KBM-7 (cell line): ENCODE results near the gene SCO2.
"Not testable (repeated sequence)": the region's sequence is repeated elsewhere in the genome, so short reads cannot be mapped to it uniquely, and the experiment has no call there.

ENCODE experiments used
- DNase-seq: peaks from one replicate; pipeline ENCODE4 v3.0.0-alpha.2; 2015
- in situ Hi-C: fragments of 300-500 bp; cut with MboI; formaldehyde crosslinking; loops from 2 replicates; pipeline ENCODE4 v1.14.3; 2020; ENCODE audit warnings: low sequenced_read_pairs, low pct_unique_long_range_greater_than_20kb, mixed read lengths

Gene SCO2

GRCh38 chr22:50523806-50524675 lies 1.4 kb downstream of the SCO2 start:
- in situ Hi-C loops = no loop called here
- no peak for DNase-seq

- in situ Hi-C loops = no loop called here
- DNase-seq = no peak
These were observed 2.0 kb downstream of the SCO2 start for GRCh38 chr22:50523458-50523805.

- in situ Hi-C loops = no loop called here
- DNase-seq = no peak
These were observed 2.5 kb downstream of the SCO2 start for GRCh38 chr22:50522806-50523438.

GRCh38 chr22:50522208-50522805 lies 3.1 kb downstream of the SCO2 start:
- no peak for DNase-seq
- in situ Hi-C loops = no loop called here

- no peak for DNase-seq
- in situ Hi-C loops = no loop called here
These were observed 3.7 kb downstream of the SCO2 start for GRCh38 chr22:50521710-50522109.

- in situ Hi-C loops = no loop called here
- DNase-seq = no peak
These were observed 4.5 kb downstream of the SCO2 start for GRCh38 chr22:50520826-50521453.

- in situ Hi-C loops, DNase-seq: not testable (repeated sequence)
These were observed 5.2 kb downstream of the SCO2 start for GRCh38 chr22:50520184-50520583.

- in situ Hi-C loops = no loop called here
- DNase-seq = no peak
These were observed 6.2 kb downstream of the SCO2 start for GRCh38 chr22:50519151-50519550.

- no peak for DNase-seq
- in situ Hi-C loops = no loop called here
These were observed 6.8 kb downstream of the SCO2 start for GRCh38 chr22:50518606-50519005.

GRCh38 chr22:50517495-50518260 lies 7.7 kb downstream of the SCO2 start:
- DNase-seq = no peak
- in situ Hi-C loops = no loop called here

GRCh38 chr22:50516891-50517290 lies 8.5 kb downstream of the SCO2 start:
- in situ Hi-C loops = no loop called here
- no peak for DNase-seq

- no peak for DNase-seq
- in situ Hi-C loops = no loop called here
These were observed 9.3 kb downstream of the SCO2 start for GRCh38 chr22:50516068-50516467.

- in situ Hi-C loops = no loop called here
- DNase-seq = no peak
These were observed 12.2 kb downstream of the SCO2 start for GRCh38 chr22:50513175-50513574.

GRCh38 chr22:50508897-50509296 lies 16.5 kb downstream of the SCO2 start:
- in situ Hi-C loops = no loop called here
- no peak for DNase-seq

- in situ Hi-C loops = no loop called here
- peak; percentile 94 for DNase-seq
These were observed 17.2 kb downstream of the SCO2 start, which contains the start of gene NCAPH2 for GRCh38 chr22:50507991-50508884. TSS of gene NCAPH2 (plus strand) at chr22:50508224. CDS start at chr22:50508338, 114 bp downstream.

GRCh38 chr22:50507421-50507990 lies 17.9 kb downstream of the SCO2 start, which contains the start of gene LMF2:
TSS of gene LMF2 (minus strand) at chr22:50507702. CDS start at chr22:50507675, 27 bp downstream.
- in situ Hi-C loops = no loop called here
- DNase-seq = peak; percentile 57

- no peak for DNase-seq
- in situ Hi-C loops = no loop called here
These were observed 18.6 kb downstream of the SCO2 start for GRCh38 chr22:50506611-50507420.
